Fibroblast of peridontal ligament (primary cell): ENCODE results near the gene KCNQ5.
A peak's percentile ranks its signal among the peaks of the same experiment; 100 is the strongest.

Source experiments
- DNase-seq: peaks from one replicate; pipeline ENCODE4 v3.0.0-alpha.2; 2010; ENCODE audit errors: extremely low read depth

Gene KCNQ5

GRCh38 chr6:73116330-73116729, 494.5 kb downstream of the KCNQ5 start:
- DNase-seq = no peak

- peak; percentile 51 for DNase-seq
Observed at GRCh38 chr6:73121421-73121993, 499.6 kb downstream of the KCNQ5 start.

GRCh38 chr6:73123632-73124329, 501.9 kb downstream of the KCNQ5 start:
- no peak for DNase-seq

- peak; percentile 85 for DNase-seq
Observed at GRCh38 chr6:73129653-73130443, 508.0 kb downstream of the KCNQ5 start.

GRCh38 chr6:73131706-73132105, 509.8 kb downstream of the KCNQ5 start:
- DNase-seq = peak; percentile 46

- peak; percentile 28 for DNase-seq
Observed at GRCh38 chr6:73134588-73134987, 512.7 kb downstream of the KCNQ5 start.

GRCh38 chr6:73139681-73140383, 518.0 kb downstream of the KCNQ5 start:
- DNase-seq = no peak

GRCh38 chr6:73143551-73143950, 521.7 kb downstream of the KCNQ5 start:
- no peak for DNase-seq

GRCh38 chr6:73144516-73144915, 522.7 kb downstream of the KCNQ5 start:
- no peak for DNase-seq

GRCh38 chr6:73145690-73146089, 523.8 kb downstream of the KCNQ5 start:
- DNase-seq = no peak

GRCh38 chr6:73151732-73152131, 529.9 kb downstream of the KCNQ5 start:
- DNase-seq = no peak

GRCh38 chr6:73152556-73152955, 530.7 kb downstream of the KCNQ5 start:
- DNase-seq = no peak

GRCh38 chr6:73152966-73153757, 531.3 kb downstream of the KCNQ5 start:
- peak; percentile 77 for DNase-seq

- no peak for DNase-seq
Observed at GRCh38 chr6:73156793-73157767, 535.2 kb downstream of the KCNQ5 start.

- DNase-seq = no peak
Observed at GRCh38 chr6:73157870-73158269, 536.0 kb downstream of the KCNQ5 start.

GRCh38 chr6:73169111-73169510, 547.2 kb downstream of the KCNQ5 start:
- peak; percentile 15 for DNase-seq

GRCh38 chr6:73169633-73170032, 547.8 kb downstream of the KCNQ5 start:
- no peak for DNase-seq

- DNase-seq = no peak
Observed at GRCh38 chr6:73174646-73175045, 552.8 kb downstream of the KCNQ5 start.

GRCh38 chr6:73176057-73176456, 554.2 kb downstream of the KCNQ5 start:
- DNase-seq = no peak
